ENCODE data around the gene HOXB5.

DNA sequence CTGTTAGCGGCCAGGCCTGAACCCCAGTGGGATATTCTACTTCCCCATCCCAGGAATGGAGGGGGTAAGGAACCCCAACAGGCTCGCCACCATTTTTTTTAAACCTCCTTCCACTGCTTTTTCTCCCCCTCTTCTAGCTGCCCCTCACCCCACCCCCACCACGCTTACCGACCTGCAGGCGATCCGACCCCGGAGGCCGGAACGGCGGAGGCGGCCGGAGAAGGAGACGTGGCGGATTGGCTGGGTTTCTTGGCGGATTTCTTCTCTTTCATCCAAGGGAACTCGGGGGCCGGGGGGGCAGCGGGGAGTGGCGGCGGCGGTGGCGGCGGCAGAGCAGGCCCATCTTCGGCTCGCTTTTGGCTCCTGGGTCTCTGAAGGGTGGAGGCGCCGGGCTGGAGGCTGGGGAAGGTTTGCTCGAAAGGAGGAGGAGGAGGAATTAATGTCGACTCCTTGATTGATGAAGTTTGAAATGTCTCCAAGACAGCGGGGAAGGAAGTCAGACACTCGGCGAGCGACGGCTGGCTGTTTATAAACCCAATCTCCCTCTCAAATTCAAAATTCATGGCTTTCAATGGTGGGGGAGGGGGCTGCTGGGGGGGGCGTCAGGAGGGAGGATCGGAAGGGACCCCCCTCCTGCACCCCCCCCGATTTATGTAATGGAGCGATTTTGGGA, 49.1 kb downstream of the HOXB5 start:
- TF ChIP-seq, protein P1, sequence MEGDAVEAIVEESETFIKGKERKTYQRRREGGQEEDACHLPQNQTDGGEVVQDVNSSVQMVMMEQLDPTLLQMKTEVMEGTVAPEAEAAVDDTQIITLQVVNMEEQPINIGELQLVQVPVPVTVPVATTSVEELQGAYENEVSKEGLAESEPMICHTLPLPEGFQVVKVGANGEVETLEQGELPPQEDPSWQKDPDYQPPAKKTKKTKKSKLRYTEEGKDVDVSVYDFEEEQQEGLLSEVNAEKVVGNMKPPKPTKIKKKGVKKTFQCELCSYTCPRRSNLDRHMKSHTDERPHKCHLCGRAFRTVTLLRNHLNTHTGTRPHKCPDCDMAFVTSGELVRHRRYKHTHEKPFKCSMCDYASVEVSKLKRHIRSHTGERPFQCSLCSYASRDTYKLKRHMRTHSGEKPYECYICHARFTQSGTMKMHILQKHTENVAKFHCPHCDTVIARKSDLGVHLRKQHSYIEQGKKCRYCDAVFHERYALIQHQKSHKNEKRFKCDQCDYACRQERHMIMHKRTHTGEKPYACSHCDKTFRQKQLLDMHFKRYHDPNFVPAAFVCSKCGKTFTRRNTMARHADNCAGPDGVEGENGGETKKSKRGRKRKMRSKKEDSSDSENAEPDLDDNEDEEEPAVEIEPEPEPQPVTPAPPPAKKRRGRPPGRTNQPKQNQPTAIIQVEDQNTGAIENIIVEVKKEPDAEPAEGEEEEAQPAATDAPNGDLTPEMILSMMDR (IDR thresholded peaks at IDR 0.05), result no peak
- TF ChIP-seq POLR2A (IDR thresholded peaks at IDR 0.05), result no peak
- peak; percentile 11 to 42 (median 31) for TF ChIP-seq POLR2AphosphoS5 (IDR thresholded peaks at IDR 0.05)
- TF ChIP-seq EP300 (IDR thresholded peaks at IDR 0.05), result no peak

All from stomach (tissue), 4 donors.